KOPT-K1 (cell line): ENCODE measurements around the gene HEMGN.

Experiments
- H3K27ac ChIP-seq: fragments of 200-600 bp; sonication (generic); 2 replicates; pipeline ENCODE4 v1.5.1; 2016; ENCODE audit warnings: antibody characterized with exemption, mild to moderate bottlenecking, low read depth, low read length; ENCODE audit not compliant: poor library complexity, severe bottlenecking
- H3K36me3 ChIP-seq: fragments of 200-600 bp; sonication (generic); 2 replicates; pipeline ENCODE4 v1.5.1; 2017; ENCODE audit warnings: antibody characterized with exemption, mild to moderate bottlenecking, low read length, moderate library complexity; ENCODE audit not compliant: insufficient read depth
- H3K9me3 ChIP-seq: fragments of 200-600 bp; sonication (generic); 2 replicates; pipeline ENCODE4 v1.5.1; 2017; ENCODE audit warnings: antibody characterized with exemption, low read length, mild to moderate bottlenecking; ENCODE audit not compliant: insufficient read depth, poor library complexity, severe bottlenecking

HEMGN gene, protein sequence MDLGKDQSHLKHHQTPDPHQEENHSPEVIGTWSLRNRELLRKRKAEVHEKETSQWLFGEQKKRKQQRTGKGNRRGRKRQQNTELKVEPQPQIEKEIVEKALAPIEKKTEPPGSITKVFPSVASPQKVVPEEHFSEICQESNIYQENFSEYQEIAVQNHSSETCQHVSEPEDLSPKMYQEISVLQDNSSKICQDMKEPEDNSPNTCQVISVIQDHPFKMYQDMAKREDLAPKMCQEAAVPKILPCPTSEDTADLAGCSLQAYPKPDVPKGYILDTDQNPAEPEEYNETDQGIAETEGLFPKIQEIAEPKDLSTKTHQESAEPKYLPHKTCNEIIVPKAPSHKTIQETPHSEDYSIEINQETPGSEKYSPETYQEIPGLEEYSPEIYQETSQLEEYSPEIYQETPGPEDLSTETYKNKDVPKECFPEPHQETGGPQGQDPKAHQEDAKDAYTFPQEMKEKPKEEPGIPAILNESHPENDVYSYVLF

DNA sequence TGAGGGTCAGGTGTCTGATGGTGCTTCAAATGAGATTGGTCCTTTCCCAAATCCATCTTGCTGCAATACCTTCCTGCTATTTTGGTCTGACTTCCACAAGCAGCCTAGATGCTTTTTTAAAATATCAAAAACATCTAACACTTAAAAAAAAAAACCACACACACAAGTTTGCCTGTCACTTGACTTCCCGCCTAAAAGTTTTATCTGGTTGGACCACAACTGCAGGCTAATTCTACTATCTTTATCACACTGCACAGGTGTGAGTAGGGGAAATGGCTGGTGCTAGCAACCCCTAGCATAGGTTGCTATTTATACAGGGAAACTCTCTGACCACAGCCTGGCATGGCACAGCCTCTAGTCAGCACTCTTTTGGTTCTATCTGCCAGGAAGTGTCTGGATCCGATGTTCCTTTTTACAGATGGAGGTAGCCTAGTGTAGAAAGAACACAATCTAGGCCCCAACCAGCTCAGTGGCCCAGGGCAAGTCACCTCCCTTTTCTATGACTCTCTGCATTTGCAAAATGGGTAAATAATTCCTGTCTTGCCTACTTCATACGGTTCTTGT, at the start of gene HEMGN:
Gene HEMGN (minus strand): TSS at position 92 of the 564 bp plus-strand sequence. CDS start 36 bp downstream, at position 56.
- peak within 1 kb of the TSS; percentile 72 for H3K27ac ChIP-seq
- no peaks in the 10 kb centered on the region for H3K9me3 ChIP-seq
- no peaks in the 10 kb centered on the region for H3K36me3 ChIP-seq

DNA sequence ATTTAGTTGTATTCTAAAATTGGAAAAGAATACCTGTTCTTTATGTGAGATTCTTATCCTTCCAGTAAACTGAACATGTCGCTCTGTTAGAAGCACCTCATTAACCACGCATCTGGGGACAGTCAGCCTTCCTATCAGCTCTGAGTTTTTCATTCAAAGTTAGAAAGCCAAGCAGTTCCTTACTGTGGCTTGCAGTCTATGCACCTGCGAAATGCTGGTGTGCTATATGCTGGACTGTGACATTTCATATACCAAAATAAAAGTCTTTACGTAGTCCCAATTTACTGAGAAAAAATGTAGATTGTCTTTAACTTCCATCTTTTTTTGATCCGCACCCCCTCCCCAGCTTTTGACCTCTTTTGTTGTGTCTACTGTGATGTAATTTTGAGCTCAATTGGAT, 49.5 kb upstream of the HEMGN start:
- Histone ChIP-seq H3K9me3 (no peaks in the 10 kb centered on the region), H3K36me3 (0 out of 2 replicates have a peak, but pooled peaks cover 28% of the 10 kb centered on the region), H3K27ac (no peak overlapping the region)

- Histone ChIP-seq H3K9me3 (no peaks in the 10 kb centered on the region), H3K27ac (peak overlapping the region; percentile 99), H3K36me3 (0 out of 2 replicates have a peak, but pooled peaks cover 8% of the 10 kb centered on the region)
These were observed 47.3 kb upstream of the HEMGN start for GRCh38 chr9:97985058-97985861.

- H3K36me3 ChIP-seq: no peaks in the 10 kb centered on the region
- H3K9me3 ChIP-seq: no peaks in the 10 kb centered on the region
- H3K27ac ChIP-seq: peak overlapping the region; percentile 99
These were observed 46.5 kb upstream of the HEMGN start for GRCh38 chr9:97984188-97985057.

GRCh38 chr9:97983589-97984187, 45.7 kb upstream of the HEMGN start:
- H3K36me3 ChIP-seq: peaks cover 3% of the 10 kb centered on the region
- H3K9me3 ChIP-seq: no peaks in the 10 kb centered on the region
- H3K27ac ChIP-seq: peak overlapping the region; percentile 99

DNA sequence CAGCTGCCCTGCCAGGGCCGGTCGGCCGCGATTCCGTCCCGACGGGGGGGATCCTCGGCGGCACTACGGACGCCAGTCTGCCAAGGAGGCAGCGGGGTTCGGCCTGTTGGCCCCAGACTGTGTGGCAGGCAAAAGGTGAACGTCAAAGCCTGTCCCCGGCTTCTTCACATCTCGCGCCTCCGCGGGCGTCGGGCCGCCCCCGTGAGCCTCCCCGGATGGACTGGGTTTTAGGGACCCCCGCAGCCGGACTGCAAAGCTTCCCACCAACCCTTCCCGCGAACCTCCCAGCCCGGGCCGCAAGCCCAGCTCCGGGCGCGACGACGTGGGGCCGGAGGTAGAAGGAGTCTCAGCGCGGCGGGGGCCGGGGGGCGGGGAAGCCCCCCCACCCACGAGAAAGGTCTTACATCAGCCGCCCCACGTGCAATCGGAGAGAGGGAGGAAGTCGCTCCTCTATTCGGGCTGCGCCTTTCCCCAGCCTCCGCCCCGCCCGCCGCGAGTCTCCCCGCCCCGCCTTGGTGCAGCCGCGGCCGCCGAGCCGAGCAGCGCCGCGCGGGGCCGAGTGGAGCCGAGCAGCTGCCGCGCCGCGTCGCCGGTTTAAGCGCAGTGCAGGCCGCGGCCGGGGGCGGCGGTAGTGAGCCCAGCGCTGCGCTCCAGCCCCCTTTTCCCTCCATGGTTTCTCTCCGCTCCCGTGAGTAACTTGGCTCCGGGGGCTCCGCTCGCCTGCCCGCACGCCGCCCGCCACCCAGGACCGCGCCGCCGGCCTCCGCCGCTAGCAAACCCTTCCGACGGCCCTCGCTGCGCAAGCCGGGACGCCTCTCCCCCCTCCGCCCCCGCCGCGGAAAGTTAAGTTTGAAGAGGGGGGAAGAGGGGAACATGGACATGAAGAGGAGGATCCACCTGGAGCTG, 45.0 kb upstream of the HEMGN start, which contains the start of gene ANP32B:
Gene ANP32B (plus strand): TSS at position 659 of the 906 bp plus-strand sequence. CDS start 215 bp downstream, at position 874.
- peaks cover 6% of the 10 kb centered on the region for H3K36me3 ChIP-seq
- H3K9me3 ChIP-seq: no peaks in the 10 kb centered on the region
- peak within 1 kb of the TSS; percentile 99 for H3K27ac ChIP-seq

DNA sequence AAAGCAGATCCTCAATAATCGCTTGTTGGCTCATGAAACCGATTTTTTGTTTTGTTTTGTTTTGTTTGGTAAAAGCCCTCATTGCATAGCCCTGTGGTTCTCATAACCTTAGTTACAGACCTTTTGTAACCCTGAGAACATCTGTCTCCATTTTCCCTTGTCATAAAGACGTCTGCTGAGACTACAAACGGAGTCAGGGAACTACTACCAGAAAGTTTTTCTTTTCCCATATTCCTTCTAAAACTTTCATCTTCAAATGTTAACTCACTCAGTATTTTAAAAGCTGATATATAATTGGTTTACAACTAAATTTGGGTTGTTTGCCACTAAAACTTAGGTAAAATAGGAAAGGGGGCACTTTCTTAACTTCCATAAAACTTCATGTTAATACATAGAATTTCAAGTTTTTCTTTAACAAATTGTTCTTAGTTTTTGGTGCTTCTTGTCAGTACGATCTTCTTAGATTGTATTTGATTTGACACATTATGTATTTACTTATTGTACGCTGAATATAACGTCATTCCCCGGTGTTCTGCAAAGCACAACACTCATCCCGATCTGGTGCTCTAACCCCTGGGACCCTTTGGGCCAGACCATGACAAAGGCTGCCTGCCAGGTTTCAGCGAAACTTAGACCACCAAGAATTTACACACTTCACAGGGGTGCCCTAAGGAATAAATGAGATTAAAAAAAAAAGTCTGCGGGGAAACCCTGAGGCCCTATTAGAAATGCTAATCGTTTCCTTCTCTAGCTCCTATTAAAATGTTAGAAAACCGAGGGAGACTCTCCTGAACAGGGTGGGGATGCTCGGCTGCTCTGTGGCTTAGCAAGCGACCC, 44.1 kb upstream of the HEMGN start:
- Histone ChIP-seq H3K27ac (peak overlapping the region; percentile 99), H3K9me3 (no peaks in the 10 kb centered on the region), H3K36me3 (peaks cover 6% of the 10 kb centered on the region)

- H3K36me3 ChIP-seq: peaks cover 6% of the 10 kb centered on the region
- H3K9me3 ChIP-seq: no peaks in the 10 kb centered on the region
- H3K27ac ChIP-seq: peak overlapping the region; percentile 99
These were observed 43.2 kb upstream of the HEMGN start for GRCh38 chr9:97980918-97981845.

GRCh38 chr9:97980479-97980803, 42.5 kb upstream of the HEMGN start:
- Histone ChIP-seq H3K9me3 (no peaks in the 10 kb centered on the region), H3K27ac (peak overlapping the region; percentile 99)

DNA sequence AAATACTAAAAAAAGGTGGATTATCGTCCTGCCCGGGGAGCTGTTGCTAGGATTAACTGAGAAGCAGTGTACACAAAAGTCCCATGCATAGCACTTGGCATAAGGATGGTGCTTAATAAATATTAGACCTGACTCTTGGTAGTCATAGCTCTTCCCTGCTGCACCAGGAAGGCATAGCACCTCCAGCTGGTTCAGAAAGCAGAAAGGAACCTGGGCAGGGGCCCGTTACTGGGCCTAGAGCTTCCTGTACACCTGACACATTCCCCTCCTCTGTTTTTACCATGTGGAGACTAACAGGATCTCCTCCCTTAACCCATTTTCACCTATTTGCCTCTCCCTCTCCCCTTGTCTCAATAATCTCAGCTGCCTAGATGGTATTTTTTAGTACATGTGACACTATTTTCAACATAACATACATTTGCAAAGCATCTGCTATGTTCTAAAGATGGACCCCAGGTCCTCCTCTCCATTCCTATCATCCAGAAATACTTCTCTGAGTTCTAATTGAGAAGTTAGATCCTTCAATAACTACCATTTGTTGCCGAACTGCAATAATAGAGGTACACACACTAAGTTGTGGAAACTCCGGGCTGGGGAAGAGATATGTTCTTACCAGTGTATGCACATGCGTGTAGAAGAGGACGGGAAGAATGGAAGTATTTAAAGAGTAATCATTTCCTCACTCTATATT, 42.0 kb upstream of the HEMGN start:
- peak overlapping the region; percentile 99 for H3K27ac ChIP-seq
- peaks cover 6% of the 10 kb centered on the region for H3K36me3 ChIP-seq
- H3K9me3 ChIP-seq: no peaks in the 10 kb centered on the region

More at GRCh38 chr9:97980479-97980803, 42.5 kb upstream of the HEMGN start:
- peaks cover 6% of the 10 kb centered on the region for H3K36me3 ChIP-seq

- H3K27ac ChIP-seq: peak overlapping the region; percentile 16
- H3K36me3 ChIP-seq: peaks cover 6% of the 10 kb centered on the region
- H3K9me3 ChIP-seq: no peaks in the 10 kb centered on the region
These were observed 40.6 kb upstream of the HEMGN start for GRCh38 chr9:97978371-97979130.
